Right lobe of liver (tissue), 6 donors: Measurements from ENCODE around the gene PARP1. TPM values are rescaled to one million over a fixed set of nuclear protein-coding genes. Genes with fewer than 3 reads are reported as not detected.
"Not testable (repeated sequence)": the region's sequence is repeated elsewhere in the genome, so short reads cannot be mapped to it uniquely, and the experiment has no call there.

ENCODE experiments used
- ATAC-seq, 4 donors: fragments of 200-7000 bp; cut with Tn5 transposase; one replicate each; pipeline ENCODE4 v1.9.1; 2020; ENCODE audit warnings: mild to moderate bottlenecking in 4 of 4, moderate library complexity in 4 of 4
- DNase-seq, 3 donors: peaks; one replicate each; pipeline ENCODE4 v3.0.0-alpha.2; 2020
- H3K27ac ChIP-seq, 3 donors: fragments of 200-600 bp; one replicate each; pipeline ENCODE4 v1.8.0; 2022
- H3K27me3 ChIP-seq, 2 donors: fragments of 200-600 bp; one replicate each; pipeline ENCODE4 v1.8.0; 2022
- H3K36me3 ChIP-seq, 4 donors: fragments of 200-600 bp; sonication (generic) in 1 of 4; one replicate each; pipeline versions ENCODE4 v1.5.1 to v1.8.0; 2017 to 2022; ENCODE audit warnings: control low read depth in 1 of 4
- H3K4me1 ChIP-seq, 4 donors: fragments of 200-600 bp; sonication (generic) in 1 of 4; one replicate each; pipeline versions ENCODE4 v1.5.1 to v1.8.0; 2017 to 2022; ENCODE audit warnings: control low read depth in 1 of 4
- H3K4me3 ChIP-seq, 3 donors: fragments of 200-600 bp; one replicate each; pipeline ENCODE4 v1.8.0; 2022
- H3K9me3 ChIP-seq, 4 donors: fragments of 200-600 bp; sonication (generic) in 1 of 4; one replicate each; pipeline versions ENCODE4 v1.5.1 to v1.8.0; 2017 to 2022; ENCODE audit warnings: control low read depth in 1 of 4
- CTCF ChIP-seq, 4 donors: fragments of 200-600 bp in 3 of 4; fragments of 450-650 bp in 1 of 4; IDR thresholded peaks; one replicate each; pipeline versions ENCODE4 v1.5.1 to v1.8.0; 2016 to 2022; ENCODE audit warnings: antibody characterized with exemption in 4 of 4, mild to moderate bottlenecking in 2 of 4
- POLR2A ChIP-seq: fragments of 450-650 bp; IDR thresholded peaks from one replicate; pipeline ENCODE4 v1.6.1; 2017; ENCODE audit warnings: antibody characterized with exemption, mild to moderate bottlenecking
- WGBS: methylation state at CpG from one replicate; pipeline ENCODE4 v1.1.6; 2018; ENCODE audit warnings: low coverage, low lambda C conversion rate; ENCODE audit not compliant: insufficient coverage; ENCODE audit errors: missing lambda C conversion rate; 5-methylcytosine and 5-hydroxymethylcytosine counted together
- intact Hi-C, 2 donors: fragments of 100-400 bp; cut with DNase I; formaldehyde crosslinking; loops; one replicate each; pipeline versions ENCODE4 v1.11.2 to v1.14.1; 2022
- total RNA-seq, 6 experiments: library from RNA; depleted of rRNA in 2 of 6; stranded (reverse); fragments of >200 nt in 2 of 6; fragmentation: NEBNext Ultra II Directional in 3 of 6; extraction: Animal tissue kit (Norgen Biotek cat#: 25700) in 3 of 6; gene quantifications; one replicate each; pipeline versions ENCODE4 v1.1.0 to v1.2.4, GENCODE V29; 2016 to 2023
- donor health status: DM: no; HTN: yes; CAD: no.
- donor health status: DM: no; HTN: no; CAD: no.
- donor health status: DM: no; HTN: no; CAD: no.
- donor health status: DM: no; HTN: yes; CAD: no.
- donor health status: DM: no; HTN: yes; CAD: no.

Gene PARP1
- total RNA-seq, 6 experiments from 2014 or later: 38.2 to 74.3 (median 60.1) TPM

GRCh38 chr1:226428348-226428747, 20.5 kb upstream of the PARP1 start:
- ATAC-seq (no peak), DNase-seq (no peak)
- H3K27ac ChIP-seq: no peak overlapping the region
- H3K27me3 ChIP-seq: no peaks in the 10 kb centered on the region
- H3K4me3 ChIP-seq: no peak overlapping the region
- H3K9me3 ChIP-seq: no peaks in the 10 kb centered on the region
- intact Hi-C loops: loop anchor here (10.0 kb wide), 1 partner anchor 176 kb away; no protein-coding TSS in a partner anchor
- 93% methylated on average over 2 of the region's 5 CpGs for WGBS
- H3K4me1 ChIP-seq: no peaks in the 10 kb centered on the region
- H3K36me3 ChIP-seq: no peaks in the 10 kb centered on the region
- TF ChIP-seq CTCF (IDR thresholded peaks at IDR 0.05): no peak
- TF ChIP-seq POLR2A: no peak

GRCh38 chr1:226427131-226427530, 19.2 kb upstream of the PARP1 start:
- 11% methylated on average over 1 of the region's 3 CpGs for WGBS
- ATAC-seq: no peak
- H3K27me3 ChIP-seq: no peaks in the 10 kb centered on the region
- no peaks in the 10 kb centered on the region for H3K9me3 ChIP-seq
- TF ChIP-seq CTCF (IDR thresholded peaks at IDR 0.05): no peak
- TF ChIP-seq POLR2A: no peak
- intact Hi-C loops: loop anchor here (10.0 kb wide), 1 partner anchor 178 kb away; no protein-coding TSS in a partner anchor
- no peaks in the 10 kb centered on the region for H3K36me3 ChIP-seq
- H3K4me1 ChIP-seq: no peaks in the 10 kb centered on the region
- H3K27ac ChIP-seq: no peak overlapping the region
- H3K4me3 ChIP-seq: no peak overlapping the region
- no peak for DNase-seq

- not testable (repeated sequence) for ATAC-seq, H3K27me3 ChIP-seq, H3K36me3 ChIP-seq, H3K9me3 ChIP-seq, H3K27ac ChIP-seq, DNase-seq, H3K4me3 ChIP-seq, H3K4me1 ChIP-seq
- WGBS: 100% methylated on average over 3 of the region's 23 CpGs
- intact Hi-C loops: loop anchor here (10.0 kb wide), 1 partner anchor 178 kb away; no protein-coding TSS in a partner anchor
Measured at GRCh38 chr1:226426395-226426794, 18.5 kb upstream of the PARP1 start.

- TF ChIP-seq POLR2A: no peak
- TF ChIP-seq CTCF (IDR thresholded peaks at IDR 0.05): no peak
- no peak overlapping the region for H3K4me3 ChIP-seq
- H3K27me3 ChIP-seq: no peaks in the 10 kb centered on the region
- intact Hi-C loops: loop anchor here (10.0 kb wide), 1 partner anchor 179 kb away; no protein-coding TSS in a partner anchor
- no peak overlapping the region for H3K27ac ChIP-seq
- DNase-seq: no peak
- H3K4me1 ChIP-seq: no peaks in the 10 kb centered on the region
- H3K36me3 ChIP-seq: no peaks in the 10 kb centered on the region
- WGBS: 61% methylated on average over 20 of the region's 24 CpGs
- H3K9me3 ChIP-seq: no peaks in the 10 kb centered on the region
- ATAC-seq: no peak
Measured at GRCh38 chr1:226425431-226426031, 17.6 kb upstream of the PARP1 start.

GRCh38 chr1:226425004-226425378, 17.1 kb upstream of the PARP1 start:
- Histone ChIP-seq H3K27ac (no peak overlapping the region), H3K9me3 (no peaks in the 10 kb centered on the region), H3K27me3 (no peaks in the 10 kb centered on the region), H3K4me1 (no peaks in the 10 kb centered on the region), H3K36me3 (no peaks in the 10 kb centered on the region), H3K4me3 (no peak overlapping the region)
- no peak for DNase-seq
- TF ChIP-seq CTCF (IDR thresholded peaks at IDR 0.05): no peak
- TF ChIP-seq POLR2A: no peak
- peak in 2 of 4 donors; percentile 7 to 31 for ATAC-seq
- intact Hi-C loops: loop anchor here (10.0 kb wide), 1 partner anchor 180 kb away; no protein-coding TSS in a partner anchor
- 20% methylated on average over 2 of the region's 2 CpGs for WGBS
